ENCODE results near the gene DELE1. TPM values are rescaled to one million over a fixed set of nuclear protein-coding genes. Genes with fewer than 3 reads are reported as not detected.

The DELE1 gene
- total RNA-seq, 2 experiments from 2014 or later: 65.4 to 68.7 TPM

DNA sequence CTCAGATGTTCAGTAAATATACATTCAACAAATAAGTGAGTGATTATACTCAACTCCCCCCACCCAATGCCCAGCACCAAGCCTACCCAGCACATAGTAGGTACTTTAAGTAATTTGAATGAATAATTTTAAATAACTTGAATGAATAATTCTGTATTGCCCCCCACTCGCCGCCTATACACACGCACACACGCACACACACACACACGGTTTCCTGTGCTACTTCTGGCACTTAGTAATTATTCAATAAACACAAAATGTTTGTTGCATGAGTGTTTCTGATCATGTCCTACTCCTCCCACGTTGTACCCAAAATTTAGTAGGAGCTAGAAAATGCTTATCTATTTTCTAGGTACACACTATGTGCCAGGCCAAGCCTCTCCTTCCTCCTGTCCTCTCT is 18.1 kb downstream of the DELE1 start:
- no peaks in the 10 kb centered on the region for H3K27me3 Mint-ChIP-seq
- no peak for ATAC-seq

DNA sequence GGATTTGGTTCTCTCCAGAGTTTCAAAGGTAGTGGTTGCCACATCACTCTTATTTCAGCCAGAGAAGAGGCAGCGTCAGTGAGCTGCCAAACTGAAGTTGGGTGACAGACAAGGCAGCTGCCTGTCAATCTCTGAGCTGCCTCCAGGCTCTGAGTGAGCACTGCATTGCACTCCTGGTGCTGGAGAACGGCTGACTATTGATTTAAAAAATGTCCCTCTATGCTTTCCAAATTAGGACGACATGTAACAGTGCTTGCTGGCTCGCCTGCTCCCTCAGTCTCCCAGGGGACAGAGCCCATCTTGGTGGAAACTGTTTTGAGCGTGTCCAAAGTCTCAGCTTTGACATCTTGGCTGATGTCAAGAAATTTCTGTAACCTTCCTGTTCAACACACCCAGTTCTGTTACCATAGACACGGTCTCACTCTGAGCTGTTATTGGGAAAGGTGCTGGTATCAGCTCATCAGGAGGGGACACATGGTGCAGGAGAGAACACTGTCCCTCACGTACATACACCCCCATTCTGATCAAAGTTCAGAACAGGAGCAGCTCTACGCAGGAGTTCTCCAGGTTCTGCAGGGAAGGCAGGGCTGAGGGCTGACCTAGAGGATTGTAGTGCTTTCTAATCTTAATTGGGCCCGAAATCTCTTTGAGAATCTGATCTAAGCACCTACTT is 18.6 kb downstream of the DELE1 start:
- CTCF ChIA-PET: interaction anchor here (1.1 to 13.8 kb wide), 4 partner anchors 10 to 52 kb away, joined by 3 to 103 read pairs (median 6); partner anchors contain the start of gene PCDH12
- no peaks in the 10 kb centered on the region for H3K9me3 Mint-ChIP-seq (ENCODE audit: low read depth)
- peaks cover 2% of the 10 kb centered on the region for H3K36me3 Mint-ChIP-seq
- no peak for ATAC-seq
- no peak overlapping the region for H3K4me3 Mint-ChIP-seq
- H3K27me3 Mint-ChIP-seq: no peaks in the 10 kb centered on the region
- H3K4me1 Mint-ChIP-seq: peaks cover 13% of the 10 kb centered on the region
- no peak for DNase-seq
- peak overlapping the region; percentile 50 for H3K27ac Mint-ChIP-seq

More for the DNA sequence above, 18.1 kb downstream of the DELE1 start:
- H3K36me3 Mint-ChIP-seq: peaks cover 2% of the 10 kb centered on the region
- H3K9me3 Mint-ChIP-seq (ENCODE audit: low read depth): no peaks in the 10 kb centered on the region
- H3K4me3 Mint-ChIP-seq: no peak overlapping the region
- H3K27ac Mint-ChIP-seq: peak overlapping the region; percentile 50
- DNase-seq: no peak
- H3K4me1 Mint-ChIP-seq: peaks cover 13% of the 10 kb centered on the region
- CTCF ChIA-PET: interaction anchor here (0.6 to 13.8 kb wide), 3 partner anchors 19 to 273 kb away, joined by 3 to 103 read pairs (median 8); partner anchors contain the start of gene PCDH12

GRCh38 chr5:141944076-141944475 is 20.4 kb downstream of the DELE1 start:
- CTCF ChIA-PET: interaction anchor here (1.1 to 13.8 kb wide), 3 partner anchors 17 to 252 kb away, joined by 3 to 103 read pairs (median 4); partner anchors contain the start of genes PCDH12 and RNF14
- Mint-ChIP-seq H3K9me3 (ENCODE audit: low read depth) (no peaks in the 10 kb centered on the region), H3K4me3 (no peak overlapping the region), H3K4me1 (peaks cover 13% of the 10 kb centered on the region), H3K27ac (no peak overlapping the region), H3K27me3 (no peaks in the 10 kb centered on the region), H3K36me3 (peaks cover 2% of the 10 kb centered on the region)
- DNase-seq (no peak), ATAC-seq (no peak)

DNA sequence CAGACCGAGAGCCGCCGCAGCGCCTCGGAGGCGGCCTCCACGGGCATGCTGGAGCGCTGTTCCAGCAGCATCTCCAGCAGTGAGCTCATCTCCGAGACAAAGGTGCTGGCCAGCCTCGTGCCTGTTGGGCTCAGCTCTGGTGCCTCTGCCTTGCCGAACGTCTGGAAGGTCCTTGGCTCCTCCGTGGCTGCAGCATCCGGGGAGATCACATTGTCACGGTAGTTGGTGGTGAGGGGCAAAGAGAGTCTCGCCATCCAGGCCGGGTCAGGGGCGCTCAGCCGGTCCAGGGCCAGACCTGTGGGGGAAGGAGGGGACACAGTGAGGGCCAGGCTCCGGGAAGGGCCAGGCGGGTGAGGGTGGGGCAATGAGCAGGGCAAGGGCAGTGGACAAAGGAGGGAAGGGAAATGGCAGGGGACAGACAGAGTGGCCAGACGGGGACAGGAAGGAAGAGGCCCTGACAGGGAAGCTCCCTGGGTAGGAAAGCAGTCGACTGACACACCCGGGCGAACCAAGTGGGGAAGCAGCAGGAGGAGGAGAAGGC is 21.9 kb downstream of the DELE1 start:
- Mint-ChIP-seq H3K4me1 (peaks cover 10% of the 10 kb centered on the region), H3K36me3 (peaks cover 2% of the 10 kb centered on the region), H3K4me3 (no peak overlapping the region), H3K27ac (no peak overlapping the region), H3K27me3 (no peaks in the 10 kb centered on the region), H3K9me3 (ENCODE audit: low read depth) (no peaks in the 10 kb centered on the region)
- CTCF ChIA-PET: interaction anchor here (13.8 kb wide), 1 partner anchor 15 kb away, joined by 103 read pairs; the partner anchor contains the start of gene PCDH12
- ATAC-seq: no peak
- no peak for DNase-seq

- H3K9me3 Mint-ChIP-seq (ENCODE audit: low read depth): no peaks in the 10 kb centered on the region
Observed at GRCh38 chr5:141947316-141947715, 23.6 kb downstream of the DELE1 start.

DNA sequence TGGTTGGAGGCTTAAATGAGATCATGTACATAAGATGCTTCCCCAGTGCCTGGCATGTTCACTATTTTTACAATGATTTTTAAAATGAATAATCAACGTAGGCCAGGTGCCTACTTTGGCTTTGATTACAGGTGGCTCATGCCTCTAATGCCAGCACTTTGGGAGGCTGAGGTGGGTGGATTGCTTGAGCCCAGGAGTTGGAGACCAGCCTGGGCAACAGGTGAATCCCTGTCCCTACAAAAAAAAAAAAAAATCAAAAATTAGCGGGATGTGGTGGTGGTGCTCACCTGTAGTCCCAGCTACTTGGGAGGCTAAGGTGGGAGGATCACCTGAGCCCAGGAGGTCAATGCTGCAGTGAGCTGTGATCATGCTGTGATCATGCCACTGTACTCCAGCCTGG is 25.1 kb downstream of the DELE1 start:
- CTCF ChIA-PET: interaction anchor here (13.8 kb wide), 1 partner anchor 12 kb away, joined by 103 read pairs; the partner anchor contains the start of gene PCDH12
- Mint-ChIP-seq H3K36me3 (no peaks in the 10 kb centered on the region), H3K4me3 (no peak overlapping the region), H3K4me1 (peaks cover 14% of the 10 kb centered on the region), H3K27me3 (no peaks in the 10 kb centered on the region), H3K27ac (no peak overlapping the region), H3K9me3 (ENCODE audit: low read depth) (no peaks in the 10 kb centered on the region)
- DNase-seq (no peak), ATAC-seq (no peak)

More at GRCh38 chr5:141947316-141947715, 23.6 kb downstream of the DELE1 start:
- no peak overlapping the region for H3K4me3 Mint-ChIP-seq
- H3K36me3 Mint-ChIP-seq: no peaks in the 10 kb centered on the region
- CTCF ChIA-PET: interaction anchor here (0.7 to 13.8 kb wide), 3 partner anchors 14 to 245 kb away, joined by 3 to 103 read pairs (median 4); partner anchors contain the start of gene PCDH12
- no peaks in the 10 kb centered on the region for H3K27me3 Mint-ChIP-seq
- DNase-seq (no peak), ATAC-seq (no peak)
- H3K4me1 Mint-ChIP-seq: peaks cover 14% of the 10 kb centered on the region
- H3K27ac Mint-ChIP-seq: no peak overlapping the region

DNA sequence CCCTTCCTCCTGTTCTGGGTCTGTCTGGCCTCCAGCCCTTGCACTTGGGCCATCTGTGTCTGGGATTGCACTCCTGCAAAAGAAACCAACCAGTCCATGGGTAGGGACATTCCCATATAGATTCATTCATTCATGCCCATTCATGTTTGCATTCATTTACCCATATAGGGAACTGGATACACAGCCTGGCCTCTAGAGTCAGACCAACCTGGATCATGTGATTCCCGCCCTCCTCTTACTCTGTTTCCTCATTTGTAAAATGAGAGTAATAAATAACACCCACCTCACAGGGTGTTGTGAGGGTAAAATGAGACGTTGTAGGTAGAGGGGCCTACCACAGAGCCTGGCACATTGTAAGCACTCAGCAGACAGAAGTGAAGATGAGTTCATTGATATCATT is 25.8 kb downstream of the DELE1 start:
- Mint-ChIP-seq H3K4me1 (peaks cover 14% of the 10 kb centered on the region), H3K27ac (no peak overlapping the region), H3K36me3 (no peaks in the 10 kb centered on the region), H3K27me3 (no peaks in the 10 kb centered on the region), H3K4me3 (no peak overlapping the region), H3K9me3 (ENCODE audit: low read depth) (no peaks in the 10 kb centered on the region)
- DNase-seq (no peak), ATAC-seq (no peak)
- CTCF ChIA-PET: interaction anchor here (13.8 kb wide), 1 partner anchor 12 kb away, joined by 103 read pairs; the partner anchor contains the start of gene PCDH12

- H3K36me3 Mint-ChIP-seq: no peaks in the 10 kb centered on the region
- H3K27me3 Mint-ChIP-seq: no peaks in the 10 kb centered on the region
- peaks cover 14% of the 10 kb centered on the region for H3K4me1 Mint-ChIP-seq
- ATAC-seq (no peak), DNase-seq (no peak)
- no peak overlapping the region for H3K4me3 Mint-ChIP-seq
- no peak overlapping the region for H3K27ac Mint-ChIP-seq
- CTCF ChIA-PET: interaction anchor here (1.2 to 2.9 kb wide), 3 partner anchors 10 to 71 kb away, joined by 3 to 14 read pairs (median 11); partner anchors contain the start of gene RNF14
- H3K9me3 Mint-ChIP-seq (ENCODE audit: low read depth): no peaks in the 10 kb centered on the region
Observed at GRCh38 chr5:141950207-141951005, 26.7 kb downstream of the DELE1 start.

- Mint-ChIP-seq H3K27me3 (no peaks in the 10 kb centered on the region), H3K9me3 (ENCODE audit: low read depth) (no peaks in the 10 kb centered on the region), H3K27ac (no peak overlapping the region), H3K4me1 (peaks cover 14% of the 10 kb centered on the region), H3K36me3 (no peaks in the 10 kb centered on the region), H3K4me3 (peak overlapping the region; percentile 2)
- CTCF ChIA-PET: interaction anchor here (1.2 to 2.9 kb wide), 4 partner anchors 9 to 72 kb away, joined by 3 to 14 read pairs (median 7); partner anchors contain the start of gene RNF14
- ATAC-seq (peak; percentile 70), DNase-seq (peak; percentile 51)
Observed at GRCh38 chr5:141951332-141951781, 27.7 kb downstream of the DELE1 start.

- H3K4me1 Mint-ChIP-seq: peaks cover 14% of the 10 kb centered on the region
- DNase-seq (no peak), ATAC-seq (no peak)
- H3K9me3 Mint-ChIP-seq (ENCODE audit: low read depth): no peaks in the 10 kb centered on the region
- H3K36me3 Mint-ChIP-seq: no peaks in the 10 kb centered on the region
- no peak overlapping the region for H3K4me3 Mint-ChIP-seq
- no peaks in the 10 kb centered on the region for H3K27me3 Mint-ChIP-seq
- no peak overlapping the region for H3K27ac Mint-ChIP-seq
- CTCF ChIA-PET: interaction anchor here (1.1 to 2.9 kb wide), 4 partner anchors 8 to 17 kb away, joined by 3 to 14 read pairs (median 8); partner anchors contain the start of gene RNF14
Observed at GRCh38 chr5:141952020-141952419, 28.3 kb downstream of the DELE1 start.

DNA sequence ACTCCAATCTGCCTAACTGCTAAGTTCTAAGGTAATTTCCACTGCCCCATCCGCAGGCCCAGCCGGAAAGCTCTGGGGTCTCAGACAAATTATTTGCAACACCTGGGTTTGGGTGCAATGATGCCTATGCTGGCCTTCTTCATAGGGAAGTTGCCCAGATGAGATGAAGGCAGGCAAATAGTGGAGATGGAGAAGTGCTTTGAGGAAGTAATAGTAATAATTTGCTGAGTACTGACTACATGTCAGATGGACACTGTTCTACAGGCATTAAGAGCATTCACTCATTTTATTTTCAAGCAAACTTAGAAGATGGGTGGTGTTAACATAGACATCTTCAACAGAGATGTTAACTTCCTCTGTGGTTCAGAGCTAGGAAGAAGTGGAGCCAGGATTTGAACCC is 30.5 kb downstream of the DELE1 start:
- Mint-ChIP-seq H3K4me3 (no peak overlapping the region), H3K36me3 (no peaks in the 10 kb centered on the region), H3K27me3 (no peaks in the 10 kb centered on the region), H3K9me3 (ENCODE audit: low read depth) (no peaks in the 10 kb centered on the region), H3K4me1 (peaks cover 33% of the 10 kb centered on the region), H3K27ac (no peak overlapping the region)
- DNase-seq (no peak), ATAC-seq (no peak)
- CTCF ChIA-PET: interaction anchor here (1.3 to 3.1 kb wide), 2 partner anchors 11 to 15 kb away, joined by 4 to 16 read pairs; partner anchors contain the start of gene RNF14

DNA sequence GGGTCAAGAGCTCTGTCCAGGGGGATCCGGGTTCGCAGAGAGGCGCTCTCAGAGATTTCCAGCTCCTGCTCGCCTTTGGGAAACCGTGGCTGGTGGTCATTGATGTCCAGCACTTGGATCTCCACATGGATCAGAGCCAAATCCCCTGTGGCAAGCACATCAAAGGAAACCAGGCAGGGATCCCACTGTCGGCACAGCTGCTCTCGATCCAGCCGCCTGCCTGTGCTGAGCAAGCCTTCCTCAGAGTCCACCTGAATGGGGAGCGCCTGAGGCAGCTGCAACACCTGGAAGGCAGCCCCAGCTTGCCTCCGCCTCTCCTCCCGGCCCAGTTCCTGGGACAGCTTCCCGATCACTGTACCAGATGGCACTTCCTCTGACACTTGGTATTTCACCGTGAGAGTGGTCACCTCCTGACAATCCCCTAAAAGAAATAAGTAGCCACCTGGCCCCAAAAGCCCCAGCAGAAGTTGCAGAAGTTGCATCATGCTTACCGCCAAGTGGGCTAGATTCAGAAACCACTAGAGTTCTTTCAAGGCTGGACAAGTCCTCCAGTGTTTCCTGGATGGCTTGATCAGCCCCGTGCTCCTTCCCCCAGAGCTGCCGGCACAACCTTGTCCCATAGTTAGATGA is 33.8 kb downstream of the DELE1 start:
- no peak for ATAC-seq
- no peaks in the 10 kb centered on the region for H3K36me3 Mint-ChIP-seq
- H3K4me3 Mint-ChIP-seq: no peak overlapping the region
- no peaks in the 10 kb centered on the region for H3K9me3 Mint-ChIP-seq (ENCODE audit: low read depth)
- peaks cover 45% of the 10 kb centered on the region for H3K4me1 Mint-ChIP-seq
- no peaks in the 10 kb centered on the region for H3K27me3 Mint-ChIP-seq
- CTCF ChIA-PET: interaction anchor here (1.4 to 8.0 kb wide), 8 partner anchors 13 to 264 kb away, joined by 3 to 195 read pairs (median 80); partner anchors contain the start of genes DELE1, PCDH1 and RNF14
- H3K27ac Mint-ChIP-seq: peak overlapping the region; percentile 49
- no peak for DNase-seq
